ENCODE measurements around the gene CPAMD8. TPM values are rescaled to one million over a fixed set of nuclear protein-coding genes. Genes with fewer than 3 reads are reported as not detected.

The CPAMD8 gene
- total and polyA plus RNA-seq, 9 of the 15 experiments (the other 6 are each of a cell fraction or from before 2014, with no cell fraction given) = 0.20 to 2.1 (median 1.3) TPM

- TF ChIP-seq, protein P1, sequence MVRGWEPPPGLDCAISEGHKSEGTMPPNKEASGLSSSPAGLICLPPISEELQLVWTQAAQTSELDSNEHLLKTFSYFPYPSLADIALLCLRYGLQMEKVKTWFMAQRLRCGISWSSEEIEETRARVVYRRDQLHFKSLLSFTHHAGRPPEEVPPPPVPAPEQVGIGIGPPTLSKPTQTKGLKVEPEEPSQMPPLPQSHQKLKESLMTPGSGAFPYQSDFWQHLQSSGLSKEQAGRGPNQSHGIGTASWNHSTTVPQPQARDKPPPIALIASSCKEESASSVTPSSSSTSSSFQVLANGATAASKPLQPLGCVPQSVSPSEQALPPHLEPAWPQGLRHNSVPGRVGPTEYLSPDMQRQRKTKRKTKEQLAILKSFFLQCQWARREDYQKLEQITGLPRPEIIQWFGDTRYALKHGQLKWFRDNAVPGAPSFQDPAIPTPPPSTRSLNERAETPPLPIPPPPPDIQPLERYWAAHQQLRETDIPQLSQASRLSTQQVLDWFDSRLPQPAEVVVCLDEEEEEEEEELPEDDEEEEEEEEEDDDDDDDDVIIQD (CRISPR knock-in tag; IDR thresholded peaks at IDR 0.05) = no peak
- peak; percentile 30 for TF ChIP-seq ZNF175 (CRISPR knock-in tag; IDR thresholded peaks at IDR 0.05; ENCODE audit: low read depth)
- TF ChIP-seq ZNF146 (CRISPR knock-in tag; IDR thresholded peaks at IDR 0.05; ENCODE audit: unreplicated experiment) = no peak
- no peak for TF ChIP-seq RFX1 (IDR thresholded peaks at IDR 0.05)
- TF ChIP-seq NFE2L1 (tag; IDR thresholded peaks at IDR 0.05; ENCODE audit: borderline replicate concordance, low read depth) = no peak
- TF ChIP-seq CAMTA2 (CRISPR knock-in tag; conservative IDR thresholded peaks at IDR 0.05) = 0 out of 2 replicates have a peak, but pooled peaks have one; percentile 70
- TF ChIP-seq PHB2 (IDR thresholded peaks at IDR 0.05; ENCODE audit: low read depth) = no peak
- no peak for TF ChIP-seq ZNF507 (tag; conservative IDR thresholded peaks at IDR 0.05)
- no peak for TF ChIP-seq ZNF830 (CRISPR knock-in tag; IDR thresholded peaks at IDR 0.05)
- TF ChIP-seq HMG20B (CRISPR knock-in tag; IDR thresholded peaks at IDR 0.05) = no peak
- peak; percentile 82 for TF ChIP-seq POLR2A (conservative IDR thresholded peaks at IDR 0.05)
- TF ChIP-seq GTF2B (IDR thresholded peaks at IDR 0.05; ENCODE audit: extremely low read depth, insufficient read length) = no peak
Observed at GRCh38 chr19:16888629-16889365, 137.8 kb downstream of the CPAMD8 start, which contains the start of gene F2RL3 (continued).
